Body of pancreas (tissue), 4 donors: ENCODE measurements around the gene GABRA6.

Experiments
- POLR2A ChIP-seq, 3 donors: fragments of 450-650 bp; IDR thresholded peaks; one replicate each; pipeline ENCODE4 v1.6.1; 2016; ENCODE audit warnings: antibody characterized with exemption in 3 of 3, mild to moderate bottlenecking in 2 of 3
- TF ChIP-seq, protein P1 (sequence below), 7 experiments: fragments of 450-650 bp in 4 of 7; fragments of 200-600 bp in 3 of 7; sonication (generic) in 3 of 7; IDR thresholded peaks; one replicate each; pipeline ENCODE4 v1.5.1; 2016 to 2019; ENCODE audit warnings: antibody characterized with exemption in 7 of 7

DNA sequence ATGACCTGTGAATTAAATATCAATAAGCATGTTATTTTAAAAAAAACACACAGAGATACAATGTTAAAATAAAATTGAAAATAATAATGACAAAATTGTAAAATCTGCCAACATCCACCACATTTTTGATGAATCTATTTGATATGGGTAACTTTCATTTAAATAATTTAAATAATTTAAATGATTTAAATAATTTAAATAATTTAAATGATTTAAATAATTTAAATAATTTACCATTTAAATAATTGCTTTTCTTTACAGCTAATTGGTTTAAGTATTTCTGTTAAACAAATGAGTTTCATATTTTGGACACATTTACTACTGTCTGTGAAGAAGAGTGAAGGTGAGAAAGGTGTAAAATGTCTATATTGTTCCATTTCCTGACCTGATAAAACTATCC is 22.1 kb upstream of the GABRA6 start:
- no peak for TF ChIP-seq POLR2A (IDR thresholded peaks at IDR 0.05)
- TF ChIP-seq, protein P1, sequence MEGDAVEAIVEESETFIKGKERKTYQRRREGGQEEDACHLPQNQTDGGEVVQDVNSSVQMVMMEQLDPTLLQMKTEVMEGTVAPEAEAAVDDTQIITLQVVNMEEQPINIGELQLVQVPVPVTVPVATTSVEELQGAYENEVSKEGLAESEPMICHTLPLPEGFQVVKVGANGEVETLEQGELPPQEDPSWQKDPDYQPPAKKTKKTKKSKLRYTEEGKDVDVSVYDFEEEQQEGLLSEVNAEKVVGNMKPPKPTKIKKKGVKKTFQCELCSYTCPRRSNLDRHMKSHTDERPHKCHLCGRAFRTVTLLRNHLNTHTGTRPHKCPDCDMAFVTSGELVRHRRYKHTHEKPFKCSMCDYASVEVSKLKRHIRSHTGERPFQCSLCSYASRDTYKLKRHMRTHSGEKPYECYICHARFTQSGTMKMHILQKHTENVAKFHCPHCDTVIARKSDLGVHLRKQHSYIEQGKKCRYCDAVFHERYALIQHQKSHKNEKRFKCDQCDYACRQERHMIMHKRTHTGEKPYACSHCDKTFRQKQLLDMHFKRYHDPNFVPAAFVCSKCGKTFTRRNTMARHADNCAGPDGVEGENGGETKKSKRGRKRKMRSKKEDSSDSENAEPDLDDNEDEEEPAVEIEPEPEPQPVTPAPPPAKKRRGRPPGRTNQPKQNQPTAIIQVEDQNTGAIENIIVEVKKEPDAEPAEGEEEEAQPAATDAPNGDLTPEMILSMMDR (IDR thresholded peaks at IDR 0.05): no peak
